ENCODE data around the gene EDA2R. TPM values are rescaled to one million over a fixed set of nuclear protein-coding genes. Genes with fewer than 3 reads are reported as not detected.

EDA2R gene
- total and polyA plus RNA-seq, 2 of the 8 experiments (the other 6 are each of a cell fraction or from before 2014, with no cell fraction given): 5.0 to 7.0 TPM

DNA sequence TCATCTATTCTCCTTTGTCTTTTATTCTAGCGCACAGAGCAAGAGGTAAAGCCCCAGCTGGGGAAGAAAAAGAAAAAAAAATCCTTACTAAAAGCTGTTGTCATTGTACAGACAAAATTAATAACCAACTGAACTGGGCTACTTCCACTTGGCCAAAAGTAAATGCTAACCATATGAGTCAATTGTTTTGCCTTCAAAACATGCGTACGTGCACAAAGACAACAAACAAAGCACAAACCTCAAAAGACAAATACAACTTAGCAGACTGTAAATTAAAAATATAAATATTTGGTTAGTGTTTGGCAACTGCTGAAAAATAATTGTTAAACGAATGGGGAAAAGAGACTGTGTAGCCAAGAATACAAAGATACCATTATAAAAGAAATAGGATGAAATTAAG is 5.9 kb downstream of the EDA2R start:
- Histone ChIP-seq H3K4me1 (replicated peaks in 1 of 4; ENCODE audit: control insufficient read depth in 3 of 4, insufficient read depth in 4 of 4, low read length in 3 of 4) (no peaks in the 10 kb centered on the region; a peak in 1 of 7 replicates), H2BK120ac (replicated peaks; ENCODE audit: low read depth, low read length) (no peak overlapping the region), H2AK5ac (ENCODE audit: low read depth, low read length) (no peak overlapping the region), H4K20me1 (replicated peaks in 1 of 2; ENCODE audit: control insufficient read depth in 1 of 2, insufficient read depth in 2 of 2, low read length in 2 of 2) (no peaks in the 10 kb centered on the region), H3K79me1 (ENCODE audit: low read depth, low read length) (no peaks in the 10 kb centered on the region; the same call in 1 of the 2 replicates), H3K18ac (ENCODE audit: extremely low read depth, low read length) (no peak overlapping the region), H3K4ac (replicated peaks; ENCODE audit: insufficient read length, low read depth, low read length) (no peak overlapping the region), H3K14ac (ENCODE audit: insufficient read length) (no peak overlapping the region), H3K27ac (ENCODE audit: low read depth, low read length) (no peak overlapping the region), H4K8ac (ENCODE audit: extremely low read depth, insufficient read depth, low read length) (no peak overlapping the region), H3K23me2 (ENCODE audit: low read depth, low read length) (peaks cover under 1% of the 10 kb centered on the region; the same call in 1 of the 2 replicates), H3K23ac (ENCODE audit: insufficient read length) (no peak overlapping the region), H3K27me3 (replicated peaks in 1 of 4; ENCODE audit: control insufficient read depth in 3 of 4, extremely low read depth in 1 of 4, insufficient read depth in 3 of 4, low read length in 3 of 4) (no peaks in the 10 kb centered on the region), H3K36me3 (ENCODE audit: control insufficient read depth in 2 of 4, insufficient read depth in 4 of 4, low read length in 3 of 4) (no peaks in the 10 kb centered on the region), H3K9ac (replicated peaks in 1 of 4; ENCODE audit: extremely low read depth in 1 of 4, low read depth in 3 of 4, low read length in 3 of 4) (no peak overlapping the region), H4K91ac (replicated peaks; ENCODE audit: insufficient read length, low read length) (no peak overlapping the region), H3K79me2 (ENCODE audit: control insufficient read depth in 1 of 2, insufficient read depth in 2 of 2, low read length in 2 of 2) (peaks cover 0 to 23% of the 10 kb centered on the region in 2 experiments; a peak in 2 of 4 replicates), H3K9me3 (ENCODE audit: insufficient read depth in 2 of 2, low read depth in 1 of 2, low read length in 1 of 2) (no peaks in the 10 kb centered on the region), H4K5ac (ENCODE audit: insufficient read length, low read depth, low read length) (no peak overlapping the region), H2BK12ac (ENCODE audit: low read depth, low read length) (no peak overlapping the region), H3K4me2 (ENCODE audit: insufficient read depth in 1 of 2, low read depth in 2 of 2, low read length in 2 of 2) (no peak overlapping the region), H3K4me3 (ENCODE audit: extremely low read depth in 1 of 4, insufficient read depth in 2 of 4, low read depth in 3 of 4, low read length in 4 of 4) (no peak overlapping the region), H3K56ac (replicated peaks; ENCODE audit: insufficient read length, low read depth, low read length) (no peak overlapping the region), H2BK20ac (ENCODE audit: low read length) (no peak overlapping the region), H2BK5ac (ENCODE audit: low read depth, low read length) (no peak overlapping the region), H2BK15ac (ENCODE audit: low read length) (no peak overlapping the region), H2AFZ (ENCODE audit: low read length) (no peak overlapping the region)
- WGBS, 2 experiments (ENCODE audit: extremely low coverage in 1 of 2, insufficient coverage in 1 of 2, insufficient read length in 1 of 2, insufficient replicate concordance in 2 of 2, low coverage in 1 of 2, low lambda C conversion rate in 2 of 2, missing lambda C conversion rate in 1 of 2): 88% methylated on average over 4 of the region's 4 CpGs; no CpG with 5 or more reads in 1 of the 2 experiments
- ChIA-PET CTCF (ENCODE audit: partially characterized antibody) (interaction anchor here (0.7 kb wide), 1 partner anchor 1267 kb away, joined by 3 read pairs; no protein-coding TSS in a partner anchor), POLR2A (ENCODE audit: partially characterized antibody) (interaction anchor here (1.1 kb wide), 1 partner anchor 11 kb away, joined by 3 read pairs; no protein-coding TSS in a partner anchor)
- TF ChIP-seq BACH1 (IDR thresholded peaks at IDR 0.05; ENCODE audit: low read length) (no peak), NANOG (IDR thresholded peaks at IDR 0.05; ENCODE audit: insufficient read depth, low read depth, low read length, poor library complexity, severe bottlenecking) (no peak), ZNF274 (IDR thresholded peaks at IDR 0.05; ENCODE audit: borderline replicate concordance, extremely low read depth, low read length) (no peak), RXRA (IDR thresholded peaks at IDR 0.05; ENCODE audit: insufficient read depth, low read depth, low read length) (no peak), SAP30 (IDR thresholded peaks at IDR 0.05; ENCODE audit: insufficient read depth, insufficient replicate concordance, low read length) (no peak), E2F6 (IDR thresholded peaks at IDR 0.05) (no peak), GABPA (IDR thresholded peaks at IDR 0.05; ENCODE audit: borderline replicate concordance, insufficient read depth, low read length) (no peak)
- FAIRE-seq (no peak), DNase-seq (ENCODE audit: low read depth in 1 of 2, low spot score in 2 of 2) (no peak)

Data from H1 (cell line).